C1 segment of cervical spinal cord (tissue), 14 donors: Measurements from ENCODE around the gene FBXL7.

ENCODE experiments used
- DNase-seq, 14 donors: peaks; one replicate each; lab custom pipeline; 2025; lab: John Stamatoyannopoulos, UW

FBXL7 gene

GRCh38 chr5:15711892-15712291 is 211.9 kb downstream of the FBXL7 start:
- no peak for DNase-seq

- DNase-seq = no peak
Measured at GRCh38 chr5:15715535-15715934, 215.6 kb downstream of the FBXL7 start.

- DNase-seq = no peak
Measured at GRCh38 chr5:15715967-15716366, 216.0 kb downstream of the FBXL7 start.

DNA sequence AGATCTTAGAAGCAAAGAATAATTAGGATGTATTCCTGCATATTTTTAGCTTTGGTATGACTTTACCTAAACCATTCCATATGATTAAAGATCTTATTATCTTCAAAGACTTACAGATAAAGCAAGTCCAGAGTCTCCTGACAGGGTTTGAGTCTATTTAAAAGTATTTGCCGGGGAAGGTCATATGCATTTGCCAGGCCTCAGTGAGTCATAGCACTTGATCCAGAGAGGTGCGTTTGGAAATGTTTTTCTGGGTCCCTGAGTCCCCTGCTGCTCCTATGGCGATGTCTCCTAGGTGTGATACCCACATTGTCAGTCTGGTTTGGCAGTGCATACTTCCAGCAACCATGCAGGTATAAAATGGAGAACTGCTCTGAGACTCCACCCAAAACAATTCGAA is 217.0 kb downstream of the FBXL7 start:
- DNase-seq = no peak

DNA sequence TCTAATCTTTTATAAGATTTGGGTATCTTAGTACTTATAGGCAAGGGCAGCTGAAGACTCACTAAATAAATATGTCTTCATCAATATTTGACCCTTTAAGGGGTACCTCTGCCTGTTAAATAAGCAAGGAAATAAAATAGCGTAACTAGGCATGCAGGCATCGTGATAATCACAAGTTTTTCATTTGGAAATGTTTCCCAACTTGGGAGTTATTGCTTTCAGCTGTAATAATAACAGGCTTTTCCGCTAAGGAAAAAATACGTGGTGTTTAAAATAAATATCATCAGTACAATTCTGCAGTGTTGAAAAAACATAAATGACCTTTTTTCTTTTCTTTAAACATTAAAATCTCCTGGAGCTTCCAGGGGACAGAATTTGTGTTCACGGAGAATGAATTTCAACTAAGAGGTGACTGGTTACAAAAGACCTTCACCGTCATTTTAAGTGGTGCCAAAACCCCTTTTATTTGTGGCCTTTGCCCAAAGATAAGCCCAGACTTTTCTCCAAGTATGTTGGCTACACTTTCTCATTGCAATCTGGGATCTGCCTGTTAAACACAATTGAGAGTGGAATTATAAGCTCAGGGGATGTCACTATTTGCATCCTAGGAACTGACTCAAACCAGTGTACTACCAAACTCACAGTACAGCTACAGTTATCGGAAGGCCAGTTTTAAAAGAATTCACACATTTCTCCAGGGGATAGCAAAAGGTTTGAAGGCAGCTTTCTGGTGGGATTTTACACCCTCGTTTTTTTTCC is 218.6 kb downstream of the FBXL7 start:
- no peak for DNase-seq

- DNase-seq = no peak
Measured at GRCh38 chr5:15719784-15720183, 219.8 kb downstream of the FBXL7 start.

DNA sequence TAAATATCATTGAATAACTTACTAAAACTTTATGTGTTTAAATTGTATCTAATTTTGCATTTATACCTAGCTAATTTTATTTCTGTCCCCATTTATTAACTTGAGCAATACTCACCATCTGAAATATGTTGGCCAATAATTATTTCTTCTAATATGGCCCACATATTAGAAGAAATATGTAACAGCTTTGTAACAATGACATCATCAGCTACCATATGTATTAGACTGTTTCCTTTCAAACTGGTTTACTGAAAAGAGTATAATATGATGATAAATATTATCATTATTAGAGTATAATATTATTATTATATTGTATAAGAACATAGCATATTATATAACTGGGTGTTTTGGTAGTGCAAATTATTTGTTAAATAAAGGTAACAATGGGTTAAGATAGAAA is 220.5 kb downstream of the FBXL7 start:
- DNase-seq = no peak

- no peak for DNase-seq
Measured at GRCh38 chr5:15722305-15722704, 222.3 kb downstream of the FBXL7 start.

DNA sequence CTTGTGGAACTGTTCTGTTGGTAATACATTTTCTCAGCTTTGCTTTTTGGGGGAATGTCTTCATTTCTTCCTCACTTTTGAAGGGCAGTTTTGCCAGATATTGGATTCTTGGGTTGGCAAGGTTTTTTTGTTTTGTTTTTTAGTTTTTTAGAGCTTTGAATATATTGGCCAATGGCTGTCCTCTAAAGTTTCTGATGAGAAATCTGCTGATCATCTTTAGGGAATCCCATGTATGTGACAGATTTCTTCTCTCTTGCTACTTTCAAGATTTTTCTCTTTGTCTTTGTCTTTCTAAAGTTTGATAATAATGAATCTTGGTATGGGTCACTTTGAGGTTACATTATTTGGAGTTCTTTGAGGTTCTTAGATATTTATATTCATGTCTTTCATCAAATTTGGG is 227.4 kb downstream of the FBXL7 start:
- no peak for DNase-seq

- no peak for DNase-seq
Measured at GRCh38 chr5:15728811-15729210, 228.8 kb downstream of the FBXL7 start.

DNA sequence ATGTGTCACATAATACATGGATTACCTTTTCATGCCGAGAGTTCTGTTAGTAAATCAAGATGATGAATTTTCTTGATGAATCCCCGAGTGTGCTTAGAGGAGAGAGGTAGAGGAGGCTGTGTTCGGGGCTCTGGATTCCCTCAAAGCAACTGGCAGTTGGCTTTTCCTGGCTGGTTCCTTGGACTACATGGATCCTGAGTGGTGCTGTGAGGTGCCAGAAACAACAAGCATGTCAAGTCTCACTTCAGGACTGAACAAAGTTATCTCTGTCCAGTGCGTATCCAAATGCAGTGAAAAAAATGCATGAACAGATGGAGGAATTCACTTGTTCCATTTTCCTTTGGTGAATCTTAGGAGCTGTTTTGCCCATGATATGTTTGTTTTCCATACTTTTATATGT is 231.7 kb downstream of the FBXL7 start:
- DNase-seq = no peak

GRCh38 chr5:15734058-15734457 is 234.1 kb downstream of the FBXL7 start:
- DNase-seq = no peak

GRCh38 chr5:15737036-15737821 is 237.2 kb downstream of the FBXL7 start:
- DNase-seq = no peak

- peak in 1 of 14 donors; percentile 83 for DNase-seq
Measured at GRCh38 chr5:15737871-15738664, 238.1 kb downstream of the FBXL7 start.

GRCh38 chr5:15740383-15740782 is 240.4 kb downstream of the FBXL7 start:
- no peak for DNase-seq

GRCh38 chr5:15741591-15741990 is 241.6 kb downstream of the FBXL7 start:
- DNase-seq = no peak

DNA sequence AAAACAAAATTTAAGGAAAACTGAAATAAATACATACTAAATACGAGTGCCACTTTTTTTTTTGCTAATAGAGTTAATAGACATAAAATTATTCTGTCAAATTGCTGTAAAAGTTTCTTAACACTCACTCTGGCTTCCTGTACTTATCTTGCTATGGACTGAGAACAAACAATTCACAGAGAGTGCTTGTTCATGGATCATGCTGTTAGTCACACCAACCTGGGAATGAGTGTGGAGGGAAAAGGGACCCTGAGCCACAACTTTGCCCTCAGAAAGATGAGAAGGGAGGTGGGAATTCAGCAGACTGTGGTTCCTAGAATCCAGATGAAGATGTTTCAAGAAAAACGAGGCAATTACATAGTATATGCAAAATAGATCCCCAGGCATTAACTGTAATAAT is 246.9 kb downstream of the FBXL7 start:
- no peak for DNase-seq

GRCh38 chr5:15748266-15748665 is 248.3 kb downstream of the FBXL7 start:
- no peak for DNase-seq

DNA sequence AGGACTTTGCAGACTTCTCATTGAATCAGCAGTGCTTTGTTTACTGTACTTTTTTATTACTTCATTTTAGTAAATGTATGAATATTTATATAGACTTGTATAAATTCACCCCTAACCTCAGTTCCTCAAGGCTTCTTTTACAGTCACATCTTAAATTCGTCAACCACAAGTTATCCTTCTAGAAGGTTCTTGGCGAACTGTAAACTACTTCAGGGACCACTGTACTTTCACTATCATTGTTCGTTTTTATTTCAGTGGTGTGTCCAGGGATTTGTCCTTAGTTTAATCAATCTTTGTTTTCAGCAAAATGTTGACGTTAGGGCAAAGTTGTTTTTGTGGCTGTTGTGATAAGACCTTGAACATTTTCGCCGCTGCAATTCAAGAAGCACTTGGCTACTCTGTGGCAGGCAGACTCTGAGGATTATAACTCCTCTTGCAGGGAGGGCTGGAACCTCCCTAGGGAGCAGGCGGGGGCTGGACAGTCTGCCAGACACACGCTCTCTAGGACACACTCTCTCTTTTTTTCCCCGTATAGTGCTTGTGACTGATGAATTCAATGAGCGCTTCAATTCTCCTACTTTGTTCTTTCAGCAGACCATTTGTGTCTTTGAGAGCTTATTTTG is 252.8 kb downstream of the FBXL7 start:
- DNase-seq = peak in 3 of 14 donors; percentile 7 to 22 (median 7)

GRCh38 chr5:15753752-15754151 is 253.8 kb downstream of the FBXL7 start:
- no peak for DNase-seq

GRCh38 chr5:15757103-15757502 is 257.1 kb downstream of the FBXL7 start:
- DNase-seq = no peak

DNA sequence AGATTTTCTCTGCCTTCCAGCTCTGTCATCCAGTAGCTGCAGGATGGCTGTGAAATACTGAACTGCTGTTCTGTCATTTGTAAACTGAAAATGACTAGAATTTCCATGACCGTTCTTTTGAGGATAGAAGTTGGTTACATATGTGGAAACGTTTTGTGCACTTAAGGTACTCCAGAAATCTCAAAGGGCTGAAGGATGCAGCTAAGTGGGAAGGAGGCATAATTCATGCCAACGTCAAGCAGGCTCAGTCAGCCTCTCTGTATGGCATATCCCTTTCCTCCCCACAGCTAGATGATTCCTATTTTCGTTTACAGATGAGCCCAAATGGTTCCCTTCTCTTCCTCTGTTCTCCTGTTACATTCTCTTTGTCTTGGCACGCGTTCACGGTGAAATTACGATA is 257.6 kb downstream of the FBXL7 start:
- no peak for DNase-seq
